IPS-15b (cell line): Measurements from ENCODE around the gene TATDN2.
A peak's percentile ranks its signal among the peaks of the same experiment; 100 is the strongest.

Experiments
- H3K27me3 ChIP-seq: one replicate; pipeline ENCODE4 v1.6.1; 2013; ENCODE audit warnings: low read length; ENCODE audit not compliant: control insufficient read depth, insufficient read depth
- H3K36me3 ChIP-seq: one replicate; pipeline ENCODE4 v1.6.1; 2013; ENCODE audit warnings: low read length; ENCODE audit not compliant: control insufficient read depth, insufficient read depth
- H3K4me1 ChIP-seq: one replicate; pipeline ENCODE4 v1.6.1; 2013; ENCODE audit warnings: mild to moderate bottlenecking, low read length; ENCODE audit not compliant: control insufficient read depth, insufficient read depth
- H3K4me3 ChIP-seq: one replicate; pipeline ENCODE4 v1.5.1; 2013; ENCODE audit warnings: low read depth, low read length
- H3K9ac ChIP-seq: one replicate; pipeline ENCODE4 v1.6.1; 2013; ENCODE audit warnings: low read depth, mild to moderate bottlenecking, low read length
- H3K9me3 ChIP-seq: one replicate; pipeline ENCODE4 v1.6.1; 2013; ENCODE audit warnings: mild to moderate bottlenecking, low read length; ENCODE audit not compliant: control insufficient read depth, insufficient read depth

Gene TATDN2

GRCh38 chr3:10224794-10225665 lies 23.2 kb upstream of the TATDN2 start:
- H3K9ac ChIP-seq: no peak overlapping the region
- H3K4me1 ChIP-seq: peaks cover 13% of the 10 kb centered on the region
- H3K36me3 ChIP-seq: no peaks in the 10 kb centered on the region
- no peaks in the 10 kb centered on the region for H3K9me3 ChIP-seq
- H3K4me3 ChIP-seq: no peak overlapping the region
- no peaks in the 10 kb centered on the region for H3K27me3 ChIP-seq

GRCh38 chr3:10226293-10226692 lies 22.0 kb upstream of the TATDN2 start:
- Histone ChIP-seq H3K36me3 (no peaks in the 10 kb centered on the region), H3K4me1 (peaks cover 13% of the 10 kb centered on the region), H3K9me3 (no peaks in the 10 kb centered on the region), H3K9ac (no peak overlapping the region), H3K27me3 (no peaks in the 10 kb centered on the region), H3K4me3 (peak overlapping the region; percentile 18)

GRCh38 chr3:10228248-10228950 lies 19.9 kb upstream of the TATDN2 start:
- H3K9ac ChIP-seq: no peak overlapping the region
- H3K4me1 ChIP-seq: peaks cover 13% of the 10 kb centered on the region
- no peaks in the 10 kb centered on the region for H3K36me3 ChIP-seq
- no peaks in the 10 kb centered on the region for H3K27me3 ChIP-seq
- H3K4me3 ChIP-seq: no peak overlapping the region
- no peaks in the 10 kb centered on the region for H3K9me3 ChIP-seq

- Histone ChIP-seq H3K4me3 (no peak overlapping the region), H3K4me1 (peaks cover 13% of the 10 kb centered on the region), H3K36me3 (no peaks in the 10 kb centered on the region), H3K9me3 (no peaks in the 10 kb centered on the region), H3K27me3 (no peaks in the 10 kb centered on the region), H3K9ac (no peak overlapping the region)
Observed at GRCh38 chr3:10229576-10229975, 18.7 kb upstream of the TATDN2 start.

GRCh38 chr3:10232137-10232536 lies 16.1 kb upstream of the TATDN2 start:
- Histone ChIP-seq H3K36me3 (no peaks in the 10 kb centered on the region), H3K9ac (no peak overlapping the region), H3K4me3 (no peak overlapping the region)

GRCh38 chr3:10233988-10234387 lies 14.3 kb upstream of the TATDN2 start:
- no peak overlapping the region for H3K4me3 ChIP-seq
- no peaks in the 10 kb centered on the region for H3K4me1 ChIP-seq
- no peaks in the 10 kb centered on the region for H3K36me3 ChIP-seq
- no peaks in the 10 kb centered on the region for H3K27me3 ChIP-seq
- H3K9ac ChIP-seq: no peak overlapping the region
- H3K9me3 ChIP-seq: no peaks in the 10 kb centered on the region

More at GRCh38 chr3:10232137-10232536, 16.1 kb upstream of the TATDN2 start:
- H3K4me1 ChIP-seq: no peaks in the 10 kb centered on the region
- H3K9me3 ChIP-seq: no peaks in the 10 kb centered on the region
- no peaks in the 10 kb centered on the region for H3K27me3 ChIP-seq

- Histone ChIP-seq H3K9me3 (no peaks in the 10 kb centered on the region), H3K9ac (no peak overlapping the region), H3K4me1 (no peaks in the 10 kb centered on the region), H3K36me3 (no peaks in the 10 kb centered on the region), H3K27me3 (no peaks in the 10 kb centered on the region), H3K4me3 (no peak overlapping the region)
Observed at GRCh38 chr3:10234526-10235230, 13.6 kb upstream of the TATDN2 start.

- H3K9me3 ChIP-seq: no peaks in the 10 kb centered on the region
- no peaks in the 10 kb centered on the region for H3K27me3 ChIP-seq
- no peak overlapping the region for H3K9ac ChIP-seq
- no peaks in the 10 kb centered on the region for H3K36me3 ChIP-seq
- no peak overlapping the region for H3K4me3 ChIP-seq
- H3K4me1 ChIP-seq: no peaks in the 10 kb centered on the region
Observed at GRCh38 chr3:10235551-10235950, 12.7 kb upstream of the TATDN2 start.

GRCh38 chr3:10238345-10239183 lies 9.7 kb upstream of the TATDN2 start:
- H3K9ac ChIP-seq: no peak overlapping the region
- H3K27me3 ChIP-seq: no peaks in the 10 kb centered on the region
- H3K36me3 ChIP-seq: no peaks in the 10 kb centered on the region
- no peaks in the 10 kb centered on the region for H3K9me3 ChIP-seq
- no peak overlapping the region for H3K4me3 ChIP-seq
- no peaks in the 10 kb centered on the region for H3K4me1 ChIP-seq

GRCh38 chr3:10240799-10241198 lies 7.5 kb upstream of the TATDN2 start:
- no peaks in the 10 kb centered on the region for H3K36me3 ChIP-seq
- H3K4me3 ChIP-seq: no peak overlapping the region
- H3K9ac ChIP-seq: no peak overlapping the region
- peaks cover 5% of the 10 kb centered on the region for H3K9me3 ChIP-seq
- no peaks in the 10 kb centered on the region for H3K27me3 ChIP-seq
- H3K4me1 ChIP-seq: no peaks in the 10 kb centered on the region
